Heart left ventricle (tissue), 16 donors: ENCODE results near the gene FNTB. TPM values are rescaled to one million over a fixed set of nuclear protein-coding genes. Genes with fewer than 3 reads are reported as not detected.
A peak's percentile ranks its signal among the peaks of the same experiment; 100 is the strongest.

Experiments used
- ATAC-seq, 4 donors: fragments of 200-7000 bp; cut with Tn5 transposase; one replicate each; pipeline ENCODE4 v1.9.1; 2020 to 2022; ENCODE audit warnings: moderate library complexity in 4 of 4, mild to moderate bottlenecking in 3 of 4, moderate number of reproducible peaks in 1 of 4
- DNase-seq, 5 donors: peaks; one replicate each; pipeline ENCODE4 v3.0.0-alpha.2; 2020
- H3K27ac ChIP-seq, 12 donors: fragments of 200-600 bp; sonication (generic) in 4 of 12; one replicate each; pipeline versions ENCODE4 v1.5.0 to v1.8.0; 2016 to 2022; ENCODE audit warnings: mild to moderate bottlenecking in 2 of 12
- H3K27me3 ChIP-seq, 9 donors: fragments of 200-600 bp; sonication (generic) in 2 of 9; one replicate each; pipeline versions ENCODE4 v1.5.1 to v1.8.0; 2016 to 2022; ENCODE audit warnings: mild to moderate bottlenecking in 3 of 9
- H3K36me3 ChIP-seq, 9 donors: fragments of 200-600 bp; sonication (generic) in 2 of 9; one replicate each; pipeline versions ENCODE4 v1.5.0 to v1.8.0; 2018 to 2022; ENCODE audit warnings: mild to moderate bottlenecking in 2 of 9
- H3K4me1 ChIP-seq, 12 donors: fragments of 200-600 bp; sonication (generic) in 4 of 12; one replicate each; pipeline versions ENCODE4 v1.5.0 to v1.8.0; 2016 to 2022; ENCODE audit warnings: mild to moderate bottlenecking in 3 of 12
- H3K4me3 ChIP-seq, 12 donors: fragments of 200-600 bp; sonication (generic) in 4 of 12; one replicate each; pipeline versions ENCODE4 v1.5.0 to v1.8.0; 2017 to 2022; ENCODE audit warnings: mild to moderate bottlenecking in 9 of 12, moderate library complexity in 4 of 12
- H3K9me3 ChIP-seq, 12 donors: fragments of 200-600 bp; sonication (generic) in 4 of 12; one replicate each; pipeline versions ENCODE4 v1.5.0 to v1.8.0; 2016 to 2022; ENCODE audit warnings: mild to moderate bottlenecking in 1 of 12
- CTCF ChIP-seq, 12 donors: fragments of 200-600 bp; sonication (generic) in 4 of 12; IDR thresholded peaks; one replicate each; pipeline versions ENCODE4 v1.5.0 to v1.8.0; 2018 to 2022; ENCODE audit warnings: antibody characterized with exemption in 12 of 12, mild to moderate bottlenecking in 5 of 12
- POLR2A ChIP-seq, 2 donors: fragments of 450-650 bp; IDR thresholded peaks; one replicate each; pipeline ENCODE4 v1.6.1; 2017; ENCODE audit warnings: antibody characterized with exemption in 2 of 2, mild to moderate bottlenecking in 2 of 2, moderate library complexity in 2 of 2
- WGBS, 4 donors: extraction: QIAGEN DNeasy Blood & Tissue Kit in 2 of 4; methylation state at CpG; one replicate each; pipeline versions ENCODE4 v1.1.5 to v1.1.7; 2013 to 2018; 5-methylcytosine and 5-hydroxymethylcytosine counted together
- intact Hi-C, 10 donors: fragments of 100-400 bp; cut with DNase I; formaldehyde crosslinking; loops; one replicate each; pipeline versions ENCODE4 v1.11.1 to v1.14.2; 2022
- polyA plus RNA-seq, 2 donors: library from polyadenylated mRNA; stranded (reverse); fragments of 200-250 nt; gene quantifications; one replicate each; pipeline ENCODE4 v1.2.3, GENCODE V29; 2013
- total RNA-seq, 9 donors: library from RNA; depleted of rRNA in 2 of 9; stranded (reverse); fragments of >200 nt in 2 of 9; fragmentation: NEBNext Ultra II Directional in 3 of 9; extraction: Animal tissue kit (Norgen Biotek cat#: 25700) in 3 of 9; gene quantifications; one replicate each; pipeline versions ENCODE4 v1.1.0 to v1.2.4, GENCODE V29; 2016 to 2023
- donor health status: ischemic (EF 13 %, LVEDD 7.1; RV severe dilation, severe dysfunction).
- donor health status: healthy with polysubstance abuse.
- donor health status: DM: no; HTN: yes; CAD: no.
- donor health status: DM: no; HTN: no; CAD: no.
- donor health status: ischemic (EF 25% LVEDD 6.9; RV normal size, moderate dysfunction).
- donor health status: ischemic (EF 25% LVEDD 5.7; RV mildly dilated, moderate dysfunction).
- donor health status: healthy.
- donor health status: DM: yes; HTN: yes; CAD: no.
- donor health status: ischemic (EF 35%, LVEDD 5.7; RV mildly dilated, moderate dysfunction).
- donor health status: nonischemic (EF 11% LVEDD 7.7; RV severe dilation, severe dysfunction).
- donor health status: DM: yes; HTN: yes; CAD: no.
- donor health status: PGD.
- donor health status: ischemic (EF 29% LVEDD 5.4; RV normal size, mild dysfunction).
- donor health status: nonischemic (EF 23%, LVEDD 6.1; RV moderate dilation, normal function).

The FNTB gene
- total and polyA plus RNA-seq, 11 donors = 10.5 to 22.5 (median 16.7) TPM

GRCh38 chr14:64950889-64951288 lies 35.8 kb upstream of the FNTB start:
- peak overlapping the region; percentile 73 to 99 (median 87) for H3K27ac ChIP-seq
- no peaks in the 10 kb centered on the region for H3K27me3 ChIP-seq
- TF ChIP-seq CTCF (IDR thresholded peaks at IDR 0.05) (no peak), POLR2A (IDR thresholded peaks at IDR 0.05) (peak; percentile 44 to 78)
- intact Hi-C loops = no loop called here
- DNase-seq (peak in 4 of 5 donors; percentile 76 to 93 (median 78)), ATAC-seq (peak; percentile 81 to 91 (median 86))
- H3K9me3 ChIP-seq = no peaks in the 10 kb centered on the region
- peaks cover 0 to 16% (median 8%) of the 10 kb centered on the region in 9 donors for H3K36me3 ChIP-seq
- H3K4me1 ChIP-seq = peaks cover 0 to 56% (median 17%) of the 10 kb centered on the region in 12 donors
- WGBS, 4 donors = 55 to 77% (median 63%) methylated on average over 8 of the region's 8 CpGs
- peak overlapping the region in 11 of 12 donors; percentile 19 to 54 (median 33) for H3K4me3 ChIP-seq

GRCh38 chr14:64951291-64951690 lies 35.4 kb upstream of the FNTB start:
- peak overlapping the region; percentile 73 to 99 (median 87) for H3K27ac ChIP-seq
- peak in 2 of 4 donors; percentile 0 to 1 for ATAC-seq

GRCh38 chr14:64951724-64952123 lies 35.0 kb upstream of the FNTB start:
- no peaks in the 10 kb centered on the region for H3K9me3 ChIP-seq
- ATAC-seq = peak; percentile 19 to 61 (median 30)
- H3K4me1 ChIP-seq = peaks cover 0 to 56% (median 17%) of the 10 kb centered on the region in 12 donors
- intact Hi-C loops = no loop called here
- no peaks in the 10 kb centered on the region for H3K27me3 ChIP-seq
- H3K4me3 ChIP-seq = no peak overlapping the region
- H3K36me3 ChIP-seq = peaks cover 0 to 13% (median 8%) of the 10 kb centered on the region in 9 donors
- TF ChIP-seq CTCF (IDR thresholded peaks at IDR 0.05) (no peak), POLR2A (IDR thresholded peaks at IDR 0.05) (no peak)
- peak in 4 of 5 donors; percentile 39 to 58 (median 45) for DNase-seq
- peak overlapping the region; percentile 73 to 99 (median 87) for H3K27ac ChIP-seq

More at GRCh38 chr14:64951291-64951690, 35.4 kb upstream of the FNTB start:
- TF ChIP-seq CTCF (IDR thresholded peaks at IDR 0.05) (no peak), POLR2A (IDR thresholded peaks at IDR 0.05) (no peak)
- Histone ChIP-seq H3K27me3 (no peaks in the 10 kb centered on the region), H3K36me3 (peaks cover 0 to 16% (median 8%) of the 10 kb centered on the region in 9 donors), H3K9me3 (no peaks in the 10 kb centered on the region), H3K4me1 (peaks cover 0 to 56% (median 17%) of the 10 kb centered on the region in 12 donors), H3K4me3 (no peak overlapping the region)
- intact Hi-C loops = no loop called here
- DNase-seq = no peak
- 90 to 92% (median 91%) methylated on average over 8 of the region's 8 CpGs for WGBS, 4 donors

DNA sequence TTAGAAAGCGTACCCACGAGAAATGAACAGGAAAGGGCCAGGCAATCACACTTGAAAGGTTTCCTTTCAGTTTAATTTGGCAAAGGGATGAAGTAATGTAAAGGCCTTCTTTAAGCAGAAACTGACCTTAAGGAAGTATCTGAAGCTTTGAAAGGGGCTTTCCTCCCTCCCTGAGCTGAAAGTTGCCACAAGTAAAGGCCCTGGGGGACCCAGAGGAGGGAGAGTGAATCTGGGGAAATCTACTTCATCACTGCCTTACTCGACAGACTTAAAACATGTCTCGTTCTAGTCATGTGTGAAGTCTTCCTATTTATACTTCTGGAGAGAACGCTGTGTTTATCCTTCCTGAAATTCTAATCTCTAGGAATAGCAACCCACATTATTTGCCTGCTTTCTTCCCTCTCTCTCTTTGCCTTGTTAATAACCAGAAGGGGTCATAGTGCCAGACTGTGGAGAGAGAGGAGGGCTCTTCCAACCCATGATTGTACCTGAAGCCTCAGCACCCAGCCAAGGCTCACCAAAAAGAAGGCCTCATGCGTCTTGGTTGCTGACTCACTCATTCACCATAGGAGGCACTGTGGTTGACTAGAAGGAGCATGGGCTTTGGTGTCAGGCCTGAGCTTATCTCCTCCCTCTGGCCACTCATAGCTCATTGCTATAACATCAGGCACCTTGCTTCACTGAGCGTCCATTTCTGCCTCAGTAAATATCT lies 33.9 kb upstream of the FNTB start:
- Histone ChIP-seq H3K36me3 (peaks cover 0 to 11% (median 5%) of the 10 kb centered on the region in 9 donors), H3K27me3 (no peaks in the 10 kb centered on the region), H3K4me1 (peaks cover 0 to 56% (median 17%) of the 10 kb centered on the region in 12 donors), H3K4me3 (no peak overlapping the region), H3K27ac (peak overlapping the region in 9 of 12 donors; percentile 73 to 99 (median 88)), H3K9me3 (no peaks in the 10 kb centered on the region)
- DNase-seq (no peak), ATAC-seq (no peak)
- TF ChIP-seq POLR2A (IDR thresholded peaks at IDR 0.05) (no peak), CTCF (IDR thresholded peaks at IDR 0.05) (peak in 1 of 12 donors; percentile 2)
- intact Hi-C loops = no loop called here
- 60 to 69% (median 65%) methylated on average over 7 of the region's 7 CpGs for WGBS, 4 donors
